Natural killer cell (primary cell): ENCODE results near the gene KRT71. TPM values are rescaled to one million over a fixed set of nuclear protein-coding genes. Genes with fewer than 3 reads are reported as not detected.

Source experiments
- ATAC-seq, 3 donors: fragments of 150-1000 bp in 2 of 3; fragments of 200-7000 bp in 1 of 3; cut with Tn5 transposase; 1 replicate in 1 of 3; 2 replicates in 2 of 3; pipeline ENCODE4 v1.10.0; 2021; ENCODE audit warnings: mild to moderate bottlenecking in 2 of 3, moderate library complexity in 2 of 3
- DNase-seq, 2 donors: peaks; one replicate each; pipeline versions ENCODE4 v3.0.0 to v3.0.0-alpha.2; 2013 to 2021; ENCODE audit warnings: mixed read lengths in 1 of 2
- H3K27ac ChIP-seq: one replicate; pipeline ENCODE4 v1.5.1; 2013; ENCODE audit warnings: mild to moderate bottlenecking, low read length
- H3K27me3 ChIP-seq: one replicate; pipeline ENCODE4 v1.6.1; 2013; ENCODE audit warnings: low read length; ENCODE audit not compliant: control insufficient read depth, insufficient read depth
- H3K36me3 ChIP-seq: one replicate; pipeline ENCODE4 v1.6.1; 2013; ENCODE audit warnings: low read length; ENCODE audit not compliant: control insufficient read depth, insufficient read depth
- H3K4me1 ChIP-seq: one replicate; pipeline ENCODE4 v1.6.1; 2013; ENCODE audit warnings: low read length; ENCODE audit not compliant: control insufficient read depth, insufficient read depth
- H3K4me3 ChIP-seq: one replicate; pipeline ENCODE4 v1.5.1; 2013; ENCODE audit warnings: low read length
- H3K9me3 ChIP-seq: one replicate; pipeline ENCODE4 v1.6.1; 2013; ENCODE audit warnings: low read length; ENCODE audit not compliant: control insufficient read depth, insufficient read depth
- H3K27ac Mint-ChIP-seq, 2 donors: one replicate each; pipeline ENCODE4 v1.8.0; 2022; ENCODE audit warnings: mild to moderate bottlenecking in 2 of 2, mixed read lengths in 2 of 2, moderate library complexity in 1 of 2
- H3K27me3 Mint-ChIP-seq, 2 donors: one replicate each; pipeline ENCODE4 v1.8.0; 2022; ENCODE audit warnings: low read depth in 2 of 2, mixed read lengths in 2 of 2
- H3K36me3 Mint-ChIP-seq: one replicate; pipeline ENCODE4 v1.8.0; 2022; ENCODE audit warnings: mixed read lengths
- H3K4me1 Mint-ChIP-seq, 2 donors: one replicate each; pipeline ENCODE4 v1.8.0; 2022; ENCODE audit warnings: mixed read lengths in 2 of 2
- H3K4me3 Mint-ChIP-seq: one replicate; pipeline ENCODE4 v1.8.0; 2022; ENCODE audit warnings: mild to moderate bottlenecking, moderate library complexity, mixed read lengths
- H3K9me3 Mint-ChIP-seq, 2 donors: one replicate each; pipeline ENCODE4 v1.8.0; 2022; ENCODE audit warnings: mixed read lengths in 2 of 2
- CTCF ChIP-seq: fragments of 200-600 bp; IDR thresholded peaks from one replicate; pipeline ENCODE4 v1.8.0; 2022; ENCODE audit warnings: antibody characterized with exemption
- WGBS: methylation state at CpG from one replicate; pipeline ENCODE4 v1.1.7; 2013; ENCODE audit warnings: missing lambda C conversion rate; ENCODE audit not compliant: insufficient coverage; 5-methylcytosine and 5-hydroxymethylcytosine counted together
- intact Hi-C: fragments of 100-400 bp; cut with micrococcal nuclease; formaldehyde crosslinking; loops from one replicate; pipeline ENCODE4 v1.14.2; 2022
- total RNA-seq, 4 donors: library from RNA; stranded (reverse); fragments of 120-200 nt in 1 of 4; gene quantifications; one replicate each; pipeline versions ENCODE4 v1.2.3 to v1.2.4, GENCODE V29; 2013 to 2022

KRT71 gene
- total RNA-seq, 3 donors from 2014 or later (not counting 1 experiment from before 2014, with no cell fraction given) = not detected

DNA sequence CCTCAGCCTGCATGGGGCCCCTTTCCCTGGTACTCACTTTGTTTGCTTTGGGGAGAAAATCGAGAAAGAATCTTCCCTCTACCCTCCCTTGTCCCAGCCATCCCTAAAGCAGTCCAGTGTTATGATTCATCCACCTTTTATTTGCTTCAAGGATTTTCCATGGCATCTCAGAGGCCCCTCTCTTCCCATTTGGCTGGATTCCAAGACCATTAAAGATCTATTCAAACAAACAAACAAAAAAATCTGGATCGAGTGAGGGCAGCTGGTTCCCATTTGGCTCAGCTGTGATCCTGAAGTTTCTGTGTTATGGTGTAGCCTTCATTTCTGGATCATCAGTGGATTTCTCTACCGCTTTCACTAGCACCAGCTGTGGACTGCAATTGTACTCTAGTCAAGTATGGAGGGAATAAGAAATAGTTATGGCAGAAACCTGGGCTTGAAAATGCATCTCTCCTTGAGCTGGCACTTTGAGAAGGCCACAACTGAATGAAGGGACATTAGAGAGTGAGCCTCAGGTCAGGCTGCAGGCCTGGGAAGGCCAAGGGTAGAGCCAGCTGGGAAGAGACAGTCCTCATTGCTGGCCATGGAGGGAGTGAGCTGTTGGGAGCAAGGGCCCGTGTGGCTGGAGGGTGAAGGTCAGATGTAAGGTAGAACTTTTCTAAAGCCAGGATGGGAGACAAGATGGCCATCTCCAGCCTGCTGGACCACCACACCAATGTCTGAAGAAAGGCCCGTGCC, 13.7 kb downstream of the KRT71 start:
- H3K4me1 Mint-ChIP-seq = peaks cover 12 to 29% of the 10 kb centered on the region in 2 donors
- H3K4me1 ChIP-seq = peaks cover 12% of the 10 kb centered on the region
- intact Hi-C loops = no loop called here
- H3K27me3 ChIP-seq = no peaks in the 10 kb centered on the region
- WGBS = 79% methylated on average over 5 of the region's 5 CpGs
- no peaks in the 10 kb centered on the region for H3K36me3 ChIP-seq
- peaks cover 0 to 6% of the 10 kb centered on the region in 2 donors for H3K27me3 Mint-ChIP-seq
- no peaks in the 10 kb centered on the region for H3K9me3 ChIP-seq
- H3K9me3 Mint-ChIP-seq = no peaks in the 10 kb centered on the region
- no peak for TF ChIP-seq CTCF
- no peak overlapping the region for H3K4me3 ChIP-seq
- H3K36me3 Mint-ChIP-seq = no peaks in the 10 kb centered on the region
- DNase-seq = no peak
- H3K27ac ChIP-seq = no peak overlapping the region
- no peak overlapping the region for H3K4me3 Mint-ChIP-seq
- no peak for ATAC-seq
- H3K27ac Mint-ChIP-seq = no peak overlapping the region

GRCh38 chr12:52537101-52537500, 15.8 kb downstream of the KRT71 start:
- WGBS = 80% methylated on average over 3 of the region's 3 CpGs

GRCh38 chr12:52535574-52535973, 17.4 kb downstream of the KRT71 start:
- DNase-seq (no peak), ATAC-seq (no peak)
- intact Hi-C loops = no loop called here
- no peaks in the 10 kb centered on the region for H3K27me3 ChIP-seq
- no peaks in the 10 kb centered on the region for H3K9me3 ChIP-seq
- no peak overlapping the region for H3K27ac ChIP-seq
- Mint-ChIP-seq H3K27ac (no peak overlapping the region), H3K27me3 (peaks cover 9 to 10% of the 10 kb centered on the region in 2 donors), H3K4me1 (peaks cover 10 to 17% of the 10 kb centered on the region in 2 donors), H3K4me3 (no peak overlapping the region), H3K36me3 (no peaks in the 10 kb centered on the region), H3K9me3 (no peaks in the 10 kb centered on the region)
- H3K4me1 ChIP-seq = peaks cover 2% of the 10 kb centered on the region
- H3K4me3 ChIP-seq = no peak overlapping the region
- no peaks in the 10 kb centered on the region for H3K36me3 ChIP-seq
- TF ChIP-seq CTCF = no peak
- WGBS = 58% methylated on average over 1 of the region's 1 CpG

More at GRCh38 chr12:52537101-52537500, 15.8 kb downstream of the KRT71 start:
- H3K27me3 Mint-ChIP-seq = peaks cover 3 to 9% of the 10 kb centered on the region in 2 donors
- peaks cover 5 to 16% of the 10 kb centered on the region in 2 donors for H3K4me1 Mint-ChIP-seq
- DNase-seq (no peak), ATAC-seq (no peak)
- Histone ChIP-seq H3K9me3 (no peaks in the 10 kb centered on the region), H3K4me1 (no peaks in the 10 kb centered on the region), H3K4me3 (no peak overlapping the region), H3K36me3 (no peaks in the 10 kb centered on the region), H3K27me3 (no peaks in the 10 kb centered on the region), H3K27ac (no peak overlapping the region)
- no peak for TF ChIP-seq CTCF
- no peaks in the 10 kb centered on the region for H3K36me3 Mint-ChIP-seq
- intact Hi-C loops = no loop called here
- no peak overlapping the region for H3K27ac Mint-ChIP-seq
- no peaks in the 10 kb centered on the region for H3K9me3 Mint-ChIP-seq
- no peak overlapping the region for H3K4me3 Mint-ChIP-seq

- no peak overlapping the region for H3K27ac ChIP-seq
- Mint-ChIP-seq H3K27me3 (peaks cover 9 to 10% of the 10 kb centered on the region in 2 donors), H3K27ac (no peak overlapping the region), H3K36me3 (no peaks in the 10 kb centered on the region), H3K9me3 (no peaks in the 10 kb centered on the region), H3K4me3 (no peak overlapping the region), H3K4me1 (peaks cover 13 to 18% of the 10 kb centered on the region in 2 donors)
- H3K4me3 ChIP-seq = no peak overlapping the region
- peaks cover 2% of the 10 kb centered on the region for H3K4me1 ChIP-seq
- H3K36me3 ChIP-seq = no peaks in the 10 kb centered on the region
- ATAC-seq = no peak
- no peak for TF ChIP-seq CTCF
- intact Hi-C loops = no loop called here
- DNase-seq = no peak
- H3K27me3 ChIP-seq = no peaks in the 10 kb centered on the region
- H3K9me3 ChIP-seq = no peaks in the 10 kb centered on the region
- 86% methylated on average over 5 of the region's 5 CpGs for WGBS
These were observed 18.5 kb downstream of the KRT71 start for GRCh38 chr12:52534482-52534881.
